K562 (cell line): ENCODE results near the gene WDR54. TPM values are rescaled to one million over a fixed set of nuclear protein-coding genes. Genes with fewer than 3 reads are reported as not detected.

Experiments
- ERF ChIP-seq: fragments of 450-650 bp; formaldehyde crosslinking; IDR thresholded peaks from 2 replicates; pipeline ENCODE4 v1.4.0; 2020; ENCODE audit warnings: mild to moderate bottlenecking, mixed read lengths
- MEF2D ChIP-seq: conservative IDR thresholded peaks from 2 replicates; pipeline ENCODE4 v1.6.1; 2016; ENCODE audit warnings: low read depth, missing genetic modification characterization, missing compliant biosample characterization
- NUFIP1 ChIP-seq: fragments of 450-650 bp; IDR thresholded peaks from 2 replicates; pipeline ENCODE4 v1.6.1; 2018; ENCODE audit not compliant: partially characterized antibody
- PCBP1 ChIP-seq: fragments of 200-400 bp; formaldehyde crosslinking; IDR thresholded peaks from 2 replicates; pipeline ENCODE4 v1.6.1; 2018; ENCODE audit warnings: mild to moderate bottlenecking, low read depth, low read length; ENCODE audit not compliant: poor library complexity, severe bottlenecking
- POLR2AphosphoS5 ChIP-seq: IDR thresholded peaks from 2 replicates; pipeline ENCODE4 v1.6.1; 2011; ENCODE audit warnings: mild to moderate bottlenecking, low read depth, low read length, moderate library complexity; ENCODE audit not compliant: control insufficient read depth, insufficient read depth
- PTRF ChIP-seq: fragments of 450-650 bp; IDR thresholded peaks from 2 replicates; pipeline ENCODE4 v1.6.1; 2016; ENCODE audit warnings: mild to moderate bottlenecking, missing genetic modification characterization, missing compliant biosample characterization
- SIX5 ChIP-seq, 2 experiments: IDR thresholded peaks; 2 replicates each; pipeline ENCODE4 v1.6.1; 2011; ENCODE audit warnings: low read length in 2 of 2, borderline replicate concordance in 1 of 2, low read depth in 1 of 2, mild to moderate bottlenecking in 1 of 2, moderate library complexity in 1 of 2; ENCODE audit not compliant: insufficient read depth in 1 of 2
- SNRNP70 ChIP-seq: fragments of 200-400 bp; formaldehyde crosslinking; optimal IDR thresholded peaks from 2 replicates; pipeline ENCODE3; 2017; ENCODE audit warnings: low read depth, low read length
- TGIF2 ChIP-seq: sonication (generic); formaldehyde crosslinking; IDR thresholded peaks from 2 replicates; pipeline ENCODE4 v1.8.1; 2022; ENCODE audit warnings: mild to moderate bottlenecking, missing genetic modification reagents, moderate library complexity
- ZBTB17 ChIP-seq: fragments of 450-650 bp; formaldehyde crosslinking; IDR thresholded peaks from 2 replicates; pipeline ENCODE4 v1.4.0; 2020; ENCODE audit warnings: mild to moderate bottlenecking
- ZBTB8A ChIP-seq: fragments of 450-650 bp; IDR thresholded peaks from 2 replicates; pipeline ENCODE4 v1.6.1; 2018; ENCODE audit warnings: mild to moderate bottlenecking, moderate library complexity; ENCODE audit not compliant: partially characterized antibody
- ZNF165 ChIP-seq: fragments of 250-450 bp; sonication (Bioruptor Pico); IDR thresholded peaks from 2 replicates; pipeline ENCODE4 v1.4.0; 2020; ENCODE audit warnings: borderline replicate concordance
- ZNF436 ChIP-seq: fragments of 250-450, 450-650 bp; sonication (Bioruptor Pico); formaldehyde crosslinking; IDR thresholded peaks from 2 replicates; pipeline ENCODE4 v1.7.0; 2020; ENCODE audit warnings: mild to moderate bottlenecking
- polyA plus RNA-seq, 8 experiments: library from polyadenylated mRNA; depleted of rRNA in 4 of 8; stranded (reverse) in 5 of 8; unstranded in 3 of 8; fragments of >200 nt; fragmentation: Nextera tagmentation in 2 of 8; fragmentation: Illumina TruSeq in 1 of 8; extraction: Ambion mirVana in 2 of 8; extraction: Trizol in 1 of 8; gene quantifications; 2 replicates each; pipeline versions ENCODE4 v1.2.1 to v1.2.3, GENCODE V29; 2011 to 2014; ENCODE audit warnings: inconsistent platforms in 1 of 8, missing spikeins in 1 of 8
- total RNA-seq, 7 experiments: library from RNA; depleted of rRNA in 6 of 7; stranded (reverse); fragments of >200 nt in 6 of 7; fragmentation: Illumina TruSeq in 2 of 7; extraction: Trizol in 2 of 7; gene quantifications; 2 replicates each; pipeline versions ENCODE4 v1.2.1 to v1.2.3, GENCODE V29; 2011 to 2021; ENCODE audit warnings: low replicate concordance in 1 of 7
- TF ChIP-seq, protein P1 (sequence below): sonication (generic); formaldehyde crosslinking; IDR thresholded peaks from 2 replicates; pipeline ENCODE4 v1.9.0; 2022; ENCODE audit warnings: mild to moderate bottlenecking, missing genetic modification reagents
- TF ChIP-seq, protein P2 (sequence below): sonication (generic); formaldehyde crosslinking; IDR thresholded peaks from 2 replicates; pipeline ENCODE4 v1.8.0; 2022; ENCODE audit warnings: mild to moderate bottlenecking, missing genetic modification reagents
- TF ChIP-seq, protein P3 (sequence below), 3 experiments: IDR thresholded peaks in 2 of 3; conservative IDR thresholded peaks in 1 of 3; 2 replicates each; pipeline ENCODE4 v1.5.1; 2011 to 2012; ENCODE audit warnings: low read length in 3 of 3, mild to moderate bottlenecking in 3 of 3, control low read depth in 2 of 3, improper control_type of control experiment in 1 of 3, inconsistent platforms in 1 of 3, low read depth in 1 of 3, mixed read lengths in 1 of 3, moderate library complexity in 1 of 3; ENCODE audit not compliant: insufficient read depth in 2 of 3
- TF ChIP-seq, protein P4 (sequence below): fragments of 200-400 bp; formaldehyde crosslinking; IDR thresholded peaks from 2 replicates; pipeline ENCODE4 v1.6.1; 2017; ENCODE audit warnings: mild to moderate bottlenecking, low read depth, low read length, moderate library complexity
- TF ChIP-seq, protein P5 (sequence below): sonication (generic); formaldehyde crosslinking; IDR thresholded peaks from 2 replicates; pipeline ENCODE4 v1.8.0; 2022; ENCODE audit warnings: missing genetic modification reagents, mild to moderate bottlenecking, moderate library complexity, borderline replicate concordance

The WDR54 gene
- total and polyA plus RNA-seq, 9 of the 15 experiments (the other 6 are each of a cell fraction or from before 2014, with no cell fraction given): 5.2 to 15.2 (median 7.4) TPM

DNA sequence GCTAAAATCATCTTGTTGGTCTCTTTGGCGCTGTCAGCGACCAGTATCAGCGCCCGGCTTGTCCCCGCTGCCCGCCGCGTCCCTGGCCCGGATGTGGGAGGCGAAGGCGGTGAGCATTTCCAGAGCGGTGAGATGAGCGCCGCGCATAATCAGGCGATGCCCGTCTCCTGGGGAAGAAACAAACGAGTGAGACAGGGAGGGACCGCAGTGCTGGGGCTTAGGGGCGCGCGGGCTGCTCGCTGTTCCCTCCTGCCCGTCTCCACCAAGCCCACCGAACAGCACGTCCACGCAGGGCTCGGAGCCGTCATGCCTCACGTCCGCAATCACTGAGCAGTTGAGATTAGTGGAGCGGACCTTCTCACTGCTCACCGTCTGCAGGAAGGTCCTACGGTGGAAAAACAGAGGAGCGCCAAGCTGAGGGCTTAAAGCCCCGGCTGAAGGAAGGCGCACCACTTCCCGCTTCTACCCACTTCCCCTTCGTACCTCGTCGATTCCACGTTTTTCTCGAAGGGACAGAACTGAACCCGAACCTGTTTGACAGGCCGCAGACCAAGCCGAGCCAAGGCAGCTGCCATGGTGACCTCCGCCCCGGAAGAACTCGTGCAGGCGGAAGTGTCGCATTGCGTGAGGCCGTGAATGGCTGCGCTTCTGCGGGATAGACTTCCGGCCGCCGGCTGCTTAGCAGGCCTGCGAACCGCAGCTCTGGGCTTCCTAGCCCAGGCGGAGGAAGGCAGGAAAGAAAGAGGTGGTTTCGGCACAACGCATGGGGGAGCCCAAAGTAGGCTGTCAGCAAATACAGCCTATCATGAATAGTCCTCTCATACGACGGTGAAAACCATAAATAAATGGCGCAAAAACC is 50.8 kb downstream of the WDR54 start, which contains the start of gene MRPL53 (continued):
- TF ChIP-seq SNRNP70: no peak
- no peak for TF ChIP-seq TGIF2 (CRISPR knock-in tag)
- no peak for TF ChIP-seq NUFIP1
- TF ChIP-seq MEF2D (tag): peak; percentile 67; the same call in 1 of the 2 replicates
- no peak for TF ChIP-seq ZBTB8A
- no peak for TF ChIP-seq ZNF165 (CRISPR knock-in tag)
- TF ChIP-seq ERF: peak; percentile 75; the same call in 1 of the 2 replicates
- TF ChIP-seq SIX5 (IDR thresholded peaks at IDR 0.05; ENCODE audit: borderline replicate concordance in 1 of 2, insufficient read depth in 1 of 2, low read depth in 1 of 2, low read length in 2 of 2): peak in 1 of 2 experiments; percentile 39; a peak in 1 of 4 replicates
- peak; percentile 93 for TF ChIP-seq POLR2AphosphoS5
- TF ChIP-seq, protein P1, sequence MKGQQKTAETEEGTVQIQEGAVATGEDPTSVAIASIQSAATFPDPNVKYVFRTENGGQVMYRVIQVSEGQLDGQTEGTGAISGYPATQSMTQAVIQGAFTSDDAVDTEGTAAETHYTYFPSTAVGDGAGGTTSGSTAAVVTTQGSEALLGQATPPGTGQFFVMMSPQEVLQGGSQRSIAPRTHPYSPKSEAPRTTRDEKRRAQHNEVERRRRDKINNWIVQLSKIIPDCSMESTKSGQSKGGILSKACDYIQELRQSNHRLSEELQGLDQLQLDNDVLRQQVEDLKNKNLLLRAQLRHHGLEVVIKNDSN (CRISPR knock-in tag): no peak
- TF ChIP-seq ZNF436: peak; percentile 52; the same call in 1 of the 2 replicates
- TF ChIP-seq ZBTB17 (CRISPR knock-in tag): peak; percentile 90
- TF ChIP-seq, protein P2, sequence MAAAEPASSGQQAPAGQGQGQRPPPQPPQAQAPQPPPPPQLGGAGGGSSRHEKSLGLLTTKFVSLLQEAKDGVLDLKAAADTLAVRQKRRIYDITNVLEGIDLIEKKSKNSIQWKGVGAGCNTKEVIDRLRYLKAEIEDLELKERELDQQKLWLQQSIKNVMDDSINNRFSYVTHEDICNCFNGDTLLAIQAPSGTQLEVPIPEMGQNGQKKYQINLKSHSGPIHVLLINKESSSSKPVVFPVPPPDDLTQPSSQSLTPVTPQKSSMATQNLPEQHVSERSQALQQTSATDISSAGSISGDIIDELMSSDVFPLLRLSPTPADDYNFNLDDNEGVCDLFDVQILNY (CRISPR knock-in tag): no peak
- TF ChIP-seq, protein P3, sequence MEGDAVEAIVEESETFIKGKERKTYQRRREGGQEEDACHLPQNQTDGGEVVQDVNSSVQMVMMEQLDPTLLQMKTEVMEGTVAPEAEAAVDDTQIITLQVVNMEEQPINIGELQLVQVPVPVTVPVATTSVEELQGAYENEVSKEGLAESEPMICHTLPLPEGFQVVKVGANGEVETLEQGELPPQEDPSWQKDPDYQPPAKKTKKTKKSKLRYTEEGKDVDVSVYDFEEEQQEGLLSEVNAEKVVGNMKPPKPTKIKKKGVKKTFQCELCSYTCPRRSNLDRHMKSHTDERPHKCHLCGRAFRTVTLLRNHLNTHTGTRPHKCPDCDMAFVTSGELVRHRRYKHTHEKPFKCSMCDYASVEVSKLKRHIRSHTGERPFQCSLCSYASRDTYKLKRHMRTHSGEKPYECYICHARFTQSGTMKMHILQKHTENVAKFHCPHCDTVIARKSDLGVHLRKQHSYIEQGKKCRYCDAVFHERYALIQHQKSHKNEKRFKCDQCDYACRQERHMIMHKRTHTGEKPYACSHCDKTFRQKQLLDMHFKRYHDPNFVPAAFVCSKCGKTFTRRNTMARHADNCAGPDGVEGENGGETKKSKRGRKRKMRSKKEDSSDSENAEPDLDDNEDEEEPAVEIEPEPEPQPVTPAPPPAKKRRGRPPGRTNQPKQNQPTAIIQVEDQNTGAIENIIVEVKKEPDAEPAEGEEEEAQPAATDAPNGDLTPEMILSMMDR (IDR thresholded peaks at IDR 0.05 in 2 of 3, conservative IDR thresholded peaks at IDR 0.05 in 1 of 3; ENCODE audit: insufficient read depth in 2 of 3, low read depth in 1 of 3, low read length in 3 of 3): peak in 1 of 3 experiments; percentile 11; a peak in 2 of 6 replicates
- TF ChIP-seq, protein P4, sequence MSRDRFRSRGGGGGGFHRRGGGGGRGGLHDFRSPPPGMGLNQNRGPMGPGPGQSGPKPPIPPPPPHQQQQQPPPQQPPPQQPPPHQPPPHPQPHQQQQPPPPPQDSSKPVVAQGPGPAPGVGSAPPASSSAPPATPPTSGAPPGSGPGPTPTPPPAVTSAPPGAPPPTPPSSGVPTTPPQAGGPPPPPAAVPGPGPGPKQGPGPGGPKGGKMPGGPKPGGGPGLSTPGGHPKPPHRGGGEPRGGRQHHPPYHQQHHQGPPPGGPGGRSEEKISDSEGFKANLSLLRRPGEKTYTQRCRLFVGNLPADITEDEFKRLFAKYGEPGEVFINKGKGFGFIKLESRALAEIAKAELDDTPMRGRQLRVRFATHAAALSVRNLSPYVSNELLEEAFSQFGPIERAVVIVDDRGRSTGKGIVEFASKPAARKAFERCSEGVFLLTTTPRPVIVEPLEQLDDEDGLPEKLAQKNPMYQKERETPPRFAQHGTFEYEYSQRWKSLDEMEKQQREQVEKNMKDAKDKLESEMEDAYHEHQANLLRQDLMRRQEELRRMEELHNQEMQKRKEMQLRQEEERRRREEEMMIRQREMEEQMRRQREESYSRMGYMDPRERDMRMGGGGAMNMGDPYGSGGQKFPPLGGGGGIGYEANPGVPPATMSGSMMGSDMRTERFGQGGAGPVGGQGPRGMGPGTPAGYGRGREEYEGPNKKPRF: no peak
- TF ChIP-seq, protein P5, sequence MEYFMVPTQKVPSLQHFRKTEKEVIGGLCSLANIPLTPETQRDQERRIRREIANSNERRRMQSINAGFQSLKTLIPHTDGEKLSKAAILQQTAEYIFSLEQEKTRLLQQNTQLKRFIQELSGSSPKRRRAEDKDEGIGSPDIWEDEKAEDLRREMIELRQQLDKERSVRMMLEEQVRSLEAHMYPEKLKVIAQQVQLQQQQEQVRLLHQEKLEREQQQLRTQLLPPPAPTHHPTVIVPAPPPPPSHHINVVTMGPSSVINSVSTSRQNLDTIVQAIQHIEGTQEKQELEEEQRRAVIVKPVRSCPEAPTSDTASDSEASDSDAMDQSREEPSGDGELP (CRISPR knock-in tag): peak; percentile 88
- no peak for TF ChIP-seq PTRF
- TF ChIP-seq PCBP1: no peak
